HEK293T (cell line): ENCODE results near the gene KLC1.

Experiments used
- ELF4 ChIP-seq: fragments of 450-650 bp; IDR thresholded peaks from 2 replicates; pipeline ENCODE4 v1.6.1; 2017; ENCODE audit warnings: antibody characterized with exemption
- TF ChIP-seq, protein P1 (sequence below): fragments of 450-650 bp; IDR thresholded peaks from 2 replicates; pipeline ENCODE4 v1.6.1; 2016

GRCh38 chr14:103684871-103685270 is 55.9 kb downstream of the KLC1 start:
- TF ChIP-seq ELF4, result no peak
- TF ChIP-seq, protein P1, sequence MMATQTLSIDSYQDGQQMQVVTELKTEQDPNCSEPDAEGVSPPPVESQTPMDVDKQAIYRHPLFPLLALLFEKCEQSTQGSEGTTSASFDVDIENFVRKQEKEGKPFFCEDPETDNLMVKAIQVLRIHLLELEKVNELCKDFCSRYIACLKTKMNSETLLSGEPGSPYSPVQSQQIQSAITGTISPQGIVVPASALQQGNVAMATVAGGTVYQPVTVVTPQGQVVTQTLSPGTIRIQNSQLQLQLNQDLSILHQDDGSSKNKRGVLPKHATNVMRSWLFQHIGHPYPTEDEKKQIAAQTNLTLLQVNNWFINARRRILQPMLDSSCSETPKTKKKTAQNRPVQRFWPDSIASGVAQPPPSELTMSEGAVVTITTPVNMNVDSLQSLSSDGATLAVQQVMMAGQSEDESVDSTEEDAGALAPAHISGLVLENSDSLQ, result no peak
